ENCODE data around the gene GPD1.

DNA sequence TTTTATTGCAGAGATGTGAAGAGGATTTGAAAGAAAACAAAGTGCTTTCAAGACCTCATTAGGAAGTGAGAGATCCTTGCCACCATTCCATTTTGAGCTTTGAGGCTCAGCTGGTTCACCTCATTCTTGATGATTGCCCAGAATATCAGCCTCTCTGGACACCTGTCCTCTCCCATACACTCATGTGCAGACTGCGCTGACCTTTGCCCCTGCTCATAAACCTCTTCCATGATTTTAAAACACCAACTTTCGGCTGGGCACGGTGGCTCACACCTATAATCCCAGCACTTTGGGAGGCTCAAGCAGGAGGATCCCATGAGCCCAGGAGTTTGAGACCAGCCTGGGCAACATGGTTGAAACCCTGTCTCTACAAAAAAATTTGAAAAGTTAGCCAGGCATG is 17.1 kb downstream of the GPD1 start:
- TF ChIP-seq, protein P1, sequence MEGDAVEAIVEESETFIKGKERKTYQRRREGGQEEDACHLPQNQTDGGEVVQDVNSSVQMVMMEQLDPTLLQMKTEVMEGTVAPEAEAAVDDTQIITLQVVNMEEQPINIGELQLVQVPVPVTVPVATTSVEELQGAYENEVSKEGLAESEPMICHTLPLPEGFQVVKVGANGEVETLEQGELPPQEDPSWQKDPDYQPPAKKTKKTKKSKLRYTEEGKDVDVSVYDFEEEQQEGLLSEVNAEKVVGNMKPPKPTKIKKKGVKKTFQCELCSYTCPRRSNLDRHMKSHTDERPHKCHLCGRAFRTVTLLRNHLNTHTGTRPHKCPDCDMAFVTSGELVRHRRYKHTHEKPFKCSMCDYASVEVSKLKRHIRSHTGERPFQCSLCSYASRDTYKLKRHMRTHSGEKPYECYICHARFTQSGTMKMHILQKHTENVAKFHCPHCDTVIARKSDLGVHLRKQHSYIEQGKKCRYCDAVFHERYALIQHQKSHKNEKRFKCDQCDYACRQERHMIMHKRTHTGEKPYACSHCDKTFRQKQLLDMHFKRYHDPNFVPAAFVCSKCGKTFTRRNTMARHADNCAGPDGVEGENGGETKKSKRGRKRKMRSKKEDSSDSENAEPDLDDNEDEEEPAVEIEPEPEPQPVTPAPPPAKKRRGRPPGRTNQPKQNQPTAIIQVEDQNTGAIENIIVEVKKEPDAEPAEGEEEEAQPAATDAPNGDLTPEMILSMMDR (conservative IDR thresholded peaks at IDR 0.05; ENCODE audit: low read depth, low read length), result no peak
- no peak for TF ChIP-seq EZH2 (IDR thresholded peaks at IDR 0.05; ENCODE audit: borderline replicate concordance, low read depth, low read length, poor library complexity, severe bottlenecking)

Measured in A673 (cell line).